ENCODE data around the gene NARS2.

- TF ChIP-seq POLR2A (IDR thresholded peaks at IDR 0.05) (no peak), CTCF (IDR thresholded peaks at IDR 0.05) (no peak)
Observed at GRCh38 chr11:78438298-78438975, 136.2 kb downstream of the NARS2 start.

Measured in breast epithelium (tissue), 3 donors.